ENCODE measurements around the gene NIT1. TPM values are rescaled to one million over a fixed set of nuclear protein-coding genes. Genes with fewer than 3 reads are reported as not detected.
"Not testable (repeated sequence)": the region's sequence is repeated elsewhere in the genome, so short reads cannot be mapped to it uniquely, and the experiment has no call there.

The NIT1 gene
- total RNA-seq, 2 donors from 2014 or later, result 21.8 to 27.6 TPM

DNA sequence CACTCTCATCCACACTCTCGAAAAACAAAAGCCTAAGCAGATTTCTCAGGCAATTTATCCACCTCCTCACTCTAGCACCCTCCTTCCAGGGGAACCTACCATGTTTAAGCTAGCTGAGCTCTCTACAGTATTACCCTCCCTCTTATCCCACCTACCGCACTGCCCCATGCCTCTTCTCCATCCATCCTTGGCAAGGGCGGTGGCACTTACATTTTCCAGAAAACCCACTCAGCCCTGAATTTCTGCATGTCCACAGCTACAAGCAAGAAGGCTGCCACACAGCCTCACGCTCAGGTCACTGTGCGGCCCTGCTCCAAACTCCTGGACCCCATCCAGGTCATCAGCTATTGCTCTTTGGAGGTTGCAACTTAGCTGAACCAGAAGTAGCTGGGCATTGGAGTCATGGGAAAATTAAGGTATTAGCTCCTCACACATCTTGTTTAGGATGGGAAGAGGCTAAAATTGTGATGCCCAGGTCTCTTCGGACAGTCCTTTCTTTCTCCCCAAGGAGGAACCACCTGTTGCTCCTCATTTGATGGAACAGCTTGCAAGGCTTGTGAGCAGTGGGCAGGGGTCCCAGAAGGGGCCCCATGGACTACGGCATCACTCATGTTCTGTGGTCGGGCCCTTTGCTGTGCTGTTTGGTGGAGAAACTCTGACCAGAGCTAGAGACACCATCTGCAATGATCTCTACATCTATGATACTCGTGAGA, 18.7 kb upstream of the NIT1 start:
- intact Hi-C loops (cut with DNase I), result loop anchor here (5.0 to 10.0 kb wide), 2 partner anchors 102 to 264 kb away; no protein-coding TSS in a partner anchor
- ATAC-seq (no peak), DNase-seq (no peak)

- no peak for DNase-seq
- no peak for ATAC-seq
- intact Hi-C loops (cut with DNase I), result no loop called here
Measured at GRCh38 chr1:161100556-161100955, 17.3 kb upstream of the NIT1 start.

- DNase-seq (no peak), ATAC-seq (no peak)
- intact Hi-C loops (cut with DNase I), result no loop called here
Measured at GRCh38 chr1:161106431-161106830, 11.5 kb upstream of the NIT1 start.

DNA sequence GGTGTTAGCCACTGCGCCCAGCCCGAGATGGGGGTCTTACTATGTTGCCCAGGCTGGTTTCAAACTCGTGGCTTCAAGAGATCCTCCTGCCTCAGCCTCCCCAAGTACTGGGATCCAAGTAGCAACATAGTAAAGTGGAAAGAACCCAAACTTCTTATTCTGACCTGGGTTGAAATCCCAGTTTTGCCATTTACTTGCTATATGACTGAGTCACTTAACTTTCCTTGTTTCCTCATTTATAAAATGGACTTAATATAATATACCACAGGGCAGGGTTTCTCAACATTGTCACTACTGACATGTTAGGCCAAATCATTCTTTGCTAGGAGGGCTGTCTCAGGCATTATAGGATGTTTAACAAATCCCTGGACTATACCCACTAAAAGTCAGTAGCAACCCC, 6.8 kb upstream of the NIT1 start:
- intact Hi-C loops (cut with DNase I), result no loop called here
- no peak for ATAC-seq

DNA sequence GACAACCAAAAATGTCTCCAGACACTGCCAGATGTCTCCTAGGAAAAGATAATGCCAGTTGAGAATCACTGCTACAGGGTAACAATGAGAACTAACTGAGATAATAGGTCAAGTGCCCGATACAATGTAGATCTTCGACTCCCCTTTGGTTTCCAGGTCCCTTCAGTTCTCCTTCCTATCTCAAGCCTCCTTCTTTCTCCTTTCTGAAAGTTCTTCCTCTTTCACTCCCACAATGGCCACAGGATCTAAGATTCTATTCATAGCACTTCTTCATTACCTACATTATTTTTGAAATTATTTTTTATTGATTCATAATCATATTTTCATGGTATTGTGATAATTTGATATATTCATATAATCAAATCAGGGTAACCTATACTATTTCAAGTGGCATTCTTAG, 6.4 kb upstream of the NIT1 start:
- ATAC-seq (no peak), DNase-seq (no peak)
- intact Hi-C loops (cut with DNase I), result no loop called here

More for the DNA sequence above, 6.8 kb upstream of the NIT1 start:
- no peak for DNase-seq

- intact Hi-C loops (cut with DNase I), result no loop called here
- ATAC-seq (no peak), DNase-seq (no peak)
Measured at GRCh38 chr1:161113915-161114314, 4.0 kb upstream of the NIT1 start.

DNA sequence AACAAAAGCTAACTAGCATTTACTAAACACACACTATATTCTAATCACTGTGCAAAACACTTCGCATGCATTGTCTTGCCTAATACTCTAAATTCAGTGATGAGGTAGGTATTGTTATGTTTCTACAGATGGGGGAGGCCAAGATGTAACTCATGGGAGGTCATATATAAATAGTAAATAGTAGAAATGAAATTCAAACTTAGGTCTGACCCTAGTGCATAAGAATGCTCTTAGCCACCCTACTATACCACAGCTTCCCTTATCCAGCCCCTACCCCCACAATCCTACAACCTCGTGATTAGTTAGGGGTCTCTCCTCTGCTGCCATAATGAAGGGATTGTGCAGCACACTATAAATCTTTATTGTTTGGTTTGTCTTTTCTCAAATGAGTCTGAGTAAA, 3.3 kb upstream of the NIT1 start:
- ATAC-seq, result no peak
- no peak for DNase-seq
- intact Hi-C loops (cut with DNase I), result no loop called here

DNA sequence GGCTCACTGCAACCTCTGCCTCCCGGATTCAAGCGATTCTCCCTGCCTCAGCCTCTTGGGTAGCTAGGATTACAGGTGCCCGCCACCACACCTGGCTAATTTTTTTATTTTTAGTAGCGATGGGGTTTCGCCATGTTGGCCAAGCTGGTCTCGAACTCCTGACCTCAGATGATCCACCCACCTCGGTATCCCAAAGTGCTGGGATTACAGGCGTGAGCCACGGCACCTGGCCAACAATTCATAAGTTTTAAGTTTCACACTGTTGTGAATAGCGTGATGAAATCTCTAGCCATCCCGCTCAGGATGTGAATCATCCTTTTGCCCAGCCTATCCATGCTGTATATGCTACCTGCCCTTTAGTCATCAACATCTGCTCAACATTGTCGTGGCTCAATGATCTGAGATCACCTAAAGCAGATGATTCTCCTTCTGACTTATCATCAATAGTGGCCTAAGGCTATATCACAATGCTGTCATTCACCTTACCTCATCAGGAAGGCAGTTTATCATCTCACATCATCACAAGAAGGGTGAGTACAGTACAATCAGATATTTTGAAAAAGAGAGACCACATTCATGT, 2.7 kb upstream of the NIT1 start:
- DNase-seq, result no peak
- intact Hi-C loops (cut with DNase I), result no loop called here
- ATAC-seq, result no peak

DNA sequence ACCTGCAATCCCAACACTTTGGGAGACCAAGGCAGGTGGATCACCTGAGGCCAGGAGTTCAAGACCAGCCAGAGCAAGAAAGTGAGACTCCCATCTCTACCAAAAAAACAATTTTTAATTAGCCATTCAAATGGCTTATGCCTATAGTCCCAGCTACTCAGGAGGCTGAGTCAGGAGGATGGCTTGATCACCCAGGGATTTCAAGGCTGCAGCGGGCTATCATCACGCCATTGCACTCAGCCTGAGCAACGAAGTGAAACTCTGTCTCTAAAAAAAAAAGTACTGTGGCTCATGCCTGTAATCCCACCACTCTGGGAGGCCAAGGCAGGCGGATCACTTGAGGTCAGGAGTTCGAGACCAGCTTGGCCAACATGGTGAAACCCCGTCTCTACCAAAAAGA, 1.9 kb upstream of the NIT1 start:
- intact Hi-C loops (cut with DNase I); DNase-seq; ATAC-seq: not testable (repeated sequence)

- ATAC-seq (peak; percentile 17 to 20), DNase-seq (peak; percentile 55)
- intact Hi-C loops (cut with DNase I), result no loop called here
Measured at GRCh38 chr1:161119092-161119903, 1.4 kb downstream of the NIT1 start.

GRCh38 chr1:161121042-161121650, 3.2 kb downstream of the NIT1 start:
- ATAC-seq, result no peak
- DNase-seq, result no peak
- intact Hi-C loops (cut with DNase I), result no loop called here

DNA sequence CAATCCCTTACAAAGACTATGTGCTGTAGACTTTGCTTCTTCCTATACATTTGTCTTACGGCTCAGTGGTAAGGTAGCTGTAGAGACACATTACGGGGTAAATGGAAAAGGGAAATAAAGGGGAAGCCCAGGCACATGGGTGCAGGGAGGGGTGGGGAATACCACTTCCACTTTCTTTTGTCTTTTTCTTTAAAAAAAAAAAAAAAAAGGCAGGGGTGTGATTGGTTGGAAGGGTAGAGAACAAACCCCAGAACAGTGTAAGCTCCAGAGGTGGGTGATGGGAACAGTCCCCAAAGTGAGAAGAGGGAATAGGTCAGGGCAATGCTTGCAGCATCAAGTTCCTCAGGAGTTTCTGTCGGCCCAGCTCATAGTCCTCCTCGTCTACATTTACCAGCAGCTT, 3.9 kb downstream of the NIT1 start:
- no peak for ATAC-seq

GRCh38 chr1:161122967-161123366, 5.1 kb downstream of the NIT1 start:
- DNase-seq, result no peak
- no peak for ATAC-seq
- intact Hi-C loops (cut with DNase I), result no loop called here

More for the DNA sequence above, 3.9 kb downstream of the NIT1 start:
- intact Hi-C loops (cut with DNase I), result no loop called here
- DNase-seq, result no peak

GRCh38 chr1:161127649-161128048, 9.7 kb downstream of the NIT1 start:
- intact Hi-C loops (cut with DNase I), result no loop called here
- ATAC-seq, result no peak
- no peak for DNase-seq

DNA sequence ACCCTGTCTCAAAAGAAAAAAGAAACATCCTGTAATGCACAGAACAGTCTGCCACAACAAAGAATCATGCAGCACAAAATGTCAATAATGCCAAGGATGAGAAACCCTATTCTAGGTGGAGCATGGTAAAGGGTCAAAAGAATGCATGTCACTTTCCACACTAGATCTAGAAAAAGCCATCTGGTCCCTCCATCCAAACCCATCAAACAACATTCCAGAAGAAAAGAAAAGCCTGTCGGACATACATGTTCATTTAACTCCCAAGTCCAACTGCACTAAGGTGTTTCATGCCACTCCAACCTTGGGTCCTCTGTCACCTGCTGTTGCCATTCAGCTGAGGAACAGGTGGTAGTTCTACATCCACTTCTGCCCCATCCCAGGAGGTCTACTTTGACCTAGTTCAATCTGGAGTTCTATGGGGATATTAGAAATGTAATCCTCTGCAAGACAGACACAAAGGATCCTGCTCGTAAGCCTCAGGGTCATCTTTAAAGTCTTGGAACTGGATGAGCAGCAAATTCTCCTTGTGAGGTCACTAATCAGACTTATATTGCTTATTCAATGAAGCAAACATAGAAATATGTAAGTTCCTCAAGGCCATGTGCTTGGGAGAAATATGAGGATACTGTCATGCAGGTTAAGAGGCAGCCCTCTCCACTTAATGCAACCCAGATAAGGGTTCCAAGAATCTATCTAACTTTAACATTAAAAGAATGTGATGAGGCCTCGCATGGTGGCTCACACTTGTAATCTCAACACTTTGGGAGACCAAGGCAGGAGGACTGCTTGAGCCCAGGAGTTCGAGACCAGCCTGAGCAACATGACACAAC, 10.9 kb downstream of the NIT1 start:
- no peak for ATAC-seq
- no peak for DNase-seq
- intact Hi-C loops (cut with DNase I), result no loop called here

DNA sequence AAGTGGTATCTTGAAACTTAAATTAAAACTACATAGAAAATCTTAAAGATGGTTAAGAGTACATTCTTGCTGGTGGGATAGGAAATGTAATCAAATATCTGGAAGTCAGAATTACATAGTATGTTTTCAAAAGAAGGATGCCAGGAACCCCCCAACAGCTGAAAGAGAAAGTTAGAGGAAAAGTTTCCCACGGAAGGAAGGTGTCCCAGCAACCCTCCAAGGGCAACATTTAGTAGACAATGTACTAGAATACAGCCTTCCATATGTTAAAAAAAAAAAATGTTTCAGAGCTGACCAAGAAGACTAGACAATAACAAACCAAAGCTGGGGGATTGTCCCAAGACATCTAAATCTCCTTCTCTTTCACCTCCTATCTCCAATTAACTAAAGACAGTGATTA, 12.4 kb downstream of the NIT1 start:
- DNase-seq (no peak), ATAC-seq (no peak)
- intact Hi-C loops (cut with DNase I), result loop anchor here in 1 of 2 donors (10.0 kb wide), 1 partner anchor 85 kb away; the partner anchor contains the start of gene USF1

DNA sequence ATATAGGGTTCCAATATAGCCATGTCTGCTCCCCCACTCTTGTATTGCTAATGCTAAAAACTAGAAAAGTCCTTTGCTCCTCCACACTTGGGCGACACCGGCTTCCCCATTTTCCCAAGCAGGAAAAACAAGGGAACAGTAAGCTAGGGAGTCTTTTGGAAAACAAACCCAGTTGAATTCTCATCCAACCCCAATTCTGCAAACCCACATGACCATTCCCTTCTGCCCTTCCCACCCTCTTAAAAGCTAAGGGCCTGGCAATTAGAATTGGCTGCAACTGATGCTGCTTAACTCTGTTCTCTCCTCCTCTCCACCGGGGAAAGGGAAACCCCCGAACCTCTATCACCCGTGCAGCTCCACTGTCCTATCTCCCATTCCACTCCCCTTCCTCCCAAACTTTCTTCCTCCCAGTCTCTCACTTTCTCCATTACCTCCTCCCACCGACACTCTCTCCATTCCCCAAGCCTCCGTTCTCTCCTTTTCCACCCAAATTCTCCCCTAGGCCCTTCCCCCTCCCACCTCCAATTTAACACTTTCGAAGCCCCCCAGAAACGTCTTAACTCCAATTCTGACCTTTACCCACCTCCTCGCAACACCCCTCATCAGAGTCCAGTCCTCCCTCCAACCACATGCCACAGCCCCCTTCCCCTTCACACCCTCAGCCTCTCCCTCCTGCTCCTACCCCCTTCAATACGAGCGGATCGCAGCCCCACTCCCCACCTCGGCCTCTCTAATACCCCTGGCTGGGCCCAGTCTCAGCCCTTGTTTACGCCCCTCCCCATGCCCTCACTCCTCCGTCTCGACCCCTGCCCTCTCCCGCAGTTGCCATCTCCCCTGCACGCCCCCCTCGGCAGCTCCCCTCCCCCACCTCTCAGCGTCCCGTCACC, 13.9 kb downstream of the NIT1 start:
- ATAC-seq (peak; percentile 6 to 16), DNase-seq (no peak)
- intact Hi-C loops (cut with DNase I), result loop anchor here in 1 of 2 donors (10.0 kb wide), 1 partner anchor 87 kb away; the partner anchor contains the start of gene USF1

All from left cardiac atrium (tissue), 4 donors.